ACHN (cell line): ENCODE data around the gene SCARB1.

Experiments
- DNase-seq: peaks from one replicate; pipeline ENCODE4 v3.0.0-alpha.2; 2015
- in situ Hi-C: cut with HindIII; loops from 2 replicates; pipeline ENCODE4 v1.10.0; 2017; ENCODE audit warnings: low sequenced_read_pairs, low pct_ligation_motif_present, low pct_unique_long_range_greater_than_20kb

SCARB1 gene

DNA sequence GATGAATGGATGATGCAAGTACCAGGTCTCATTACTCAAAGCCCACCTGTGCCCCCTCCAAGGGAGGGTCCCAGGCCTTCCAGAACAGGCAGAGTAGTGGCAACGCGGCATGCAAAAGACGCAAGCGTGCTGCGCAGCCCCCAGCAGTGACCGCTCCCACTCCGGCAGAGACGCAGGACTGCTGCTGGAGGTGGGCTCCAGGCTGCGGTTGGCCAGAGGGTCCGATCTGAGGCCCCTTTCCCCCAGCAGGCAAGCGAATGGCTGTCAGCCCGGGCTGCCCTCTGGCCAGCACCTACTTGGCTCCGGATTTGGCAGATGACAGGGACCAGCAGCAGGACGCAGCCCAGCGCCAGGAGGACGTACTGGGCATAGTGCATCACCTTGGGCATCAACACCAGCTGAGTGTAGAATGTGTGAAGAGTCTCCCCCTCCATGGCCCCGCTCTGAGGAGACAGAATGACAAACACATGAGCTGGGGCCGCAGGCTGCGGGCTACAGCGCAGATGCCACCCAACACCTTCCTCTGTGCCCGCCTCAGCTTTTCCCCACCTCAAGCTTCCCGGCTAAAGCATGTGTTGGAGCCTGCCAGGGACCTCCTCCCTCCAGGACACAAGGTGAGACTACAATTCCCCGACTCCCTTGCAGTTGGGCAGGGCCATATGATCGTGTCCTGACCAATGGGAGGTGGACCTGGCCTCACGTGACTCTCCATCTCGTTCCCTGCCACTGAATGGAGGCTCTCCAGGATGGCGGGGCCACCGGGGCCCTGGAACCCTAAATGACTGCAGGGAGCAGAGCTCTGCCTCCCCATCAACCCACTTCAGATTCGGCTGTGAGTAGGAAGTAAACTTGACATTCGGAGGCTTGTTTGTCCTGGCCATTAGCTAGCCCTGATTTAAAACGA is 77.4 kb downstream of the SCARB1 start:
- in situ Hi-C loops: no loop called here
- peak; percentile 98 for DNase-seq

DNA sequence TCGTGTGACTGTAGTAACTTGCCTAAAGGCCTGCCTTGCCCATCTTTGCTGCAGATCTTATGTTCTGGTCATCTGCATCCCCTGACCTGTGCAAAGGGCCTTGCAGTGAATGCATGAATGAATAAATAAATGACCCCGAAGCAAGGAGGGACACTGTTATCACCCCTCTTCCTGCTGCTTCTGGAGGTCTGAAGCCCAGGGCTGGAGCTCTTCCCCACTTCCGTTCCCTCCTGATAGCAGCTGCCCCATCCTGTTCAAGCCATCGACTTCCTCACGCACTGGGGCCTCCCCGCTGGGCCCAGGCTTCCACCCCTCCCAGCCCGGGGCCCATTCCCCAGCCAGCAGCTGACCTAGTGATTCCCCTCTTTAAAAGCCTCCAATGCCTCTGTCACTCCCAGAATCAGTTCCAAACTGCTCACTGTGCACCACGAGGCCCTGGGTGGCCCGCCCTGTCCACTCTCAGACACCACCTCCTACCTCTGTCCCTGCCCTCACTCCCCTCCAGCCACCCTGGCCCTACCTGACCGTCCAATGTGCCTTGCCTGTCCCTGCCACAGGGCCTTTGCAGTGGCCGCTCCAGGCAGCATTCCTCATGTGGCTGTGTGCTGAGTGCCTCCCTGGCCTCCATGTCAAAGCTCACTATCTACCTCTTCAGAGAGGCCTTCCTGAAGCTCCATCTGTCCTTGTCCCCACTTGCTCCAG is 78.6 kb downstream of the SCARB1 start:
- in situ Hi-C loops: no loop called here

DNA sequence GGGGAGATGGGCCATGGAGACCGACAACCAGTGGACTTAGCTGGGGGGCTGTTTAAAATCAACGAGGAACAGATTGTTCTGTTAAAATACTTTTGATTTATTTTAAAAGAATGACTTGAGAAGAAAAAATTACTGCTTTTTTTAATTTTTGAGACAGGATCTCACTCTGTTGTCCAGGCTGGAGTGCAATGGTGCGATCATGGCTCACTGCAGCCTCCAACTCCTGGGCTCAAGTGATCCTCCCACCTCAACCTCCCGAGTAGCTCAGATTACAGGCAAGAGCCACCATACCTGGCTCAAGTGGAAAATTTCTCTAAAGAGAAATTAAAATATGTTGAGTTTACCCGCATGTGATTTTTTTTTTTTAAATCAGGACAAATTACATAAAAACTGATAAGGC is 80.6 kb downstream of the SCARB1 start:
- in situ Hi-C loops: no loop called here
- DNase-seq: no peak

More for the DNA sequence above, 78.6 kb downstream of the SCARB1 start:
- DNase-seq: no peak

DNA sequence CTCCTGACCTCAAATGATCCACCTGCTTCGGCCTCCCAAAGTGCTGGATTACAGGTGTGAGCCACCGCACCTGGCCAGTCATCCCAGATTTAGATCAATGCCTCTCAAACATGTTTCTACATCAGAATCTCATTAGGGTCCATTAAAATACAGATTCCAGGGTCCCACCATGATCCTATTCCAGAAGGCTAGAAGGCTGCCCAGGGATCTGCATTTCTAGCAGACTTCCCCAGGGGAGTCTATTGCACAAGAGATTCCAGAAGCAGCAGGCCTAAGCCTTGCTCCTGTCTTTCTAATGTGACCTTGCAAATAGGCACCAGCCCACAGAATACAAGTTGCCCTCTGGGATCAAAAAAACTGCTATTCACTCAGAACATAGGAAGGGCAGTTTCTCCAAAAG is 81.5 kb downstream of the SCARB1 start:
- in situ Hi-C loops: no loop called here
- DNase-seq: no peak

DNA sequence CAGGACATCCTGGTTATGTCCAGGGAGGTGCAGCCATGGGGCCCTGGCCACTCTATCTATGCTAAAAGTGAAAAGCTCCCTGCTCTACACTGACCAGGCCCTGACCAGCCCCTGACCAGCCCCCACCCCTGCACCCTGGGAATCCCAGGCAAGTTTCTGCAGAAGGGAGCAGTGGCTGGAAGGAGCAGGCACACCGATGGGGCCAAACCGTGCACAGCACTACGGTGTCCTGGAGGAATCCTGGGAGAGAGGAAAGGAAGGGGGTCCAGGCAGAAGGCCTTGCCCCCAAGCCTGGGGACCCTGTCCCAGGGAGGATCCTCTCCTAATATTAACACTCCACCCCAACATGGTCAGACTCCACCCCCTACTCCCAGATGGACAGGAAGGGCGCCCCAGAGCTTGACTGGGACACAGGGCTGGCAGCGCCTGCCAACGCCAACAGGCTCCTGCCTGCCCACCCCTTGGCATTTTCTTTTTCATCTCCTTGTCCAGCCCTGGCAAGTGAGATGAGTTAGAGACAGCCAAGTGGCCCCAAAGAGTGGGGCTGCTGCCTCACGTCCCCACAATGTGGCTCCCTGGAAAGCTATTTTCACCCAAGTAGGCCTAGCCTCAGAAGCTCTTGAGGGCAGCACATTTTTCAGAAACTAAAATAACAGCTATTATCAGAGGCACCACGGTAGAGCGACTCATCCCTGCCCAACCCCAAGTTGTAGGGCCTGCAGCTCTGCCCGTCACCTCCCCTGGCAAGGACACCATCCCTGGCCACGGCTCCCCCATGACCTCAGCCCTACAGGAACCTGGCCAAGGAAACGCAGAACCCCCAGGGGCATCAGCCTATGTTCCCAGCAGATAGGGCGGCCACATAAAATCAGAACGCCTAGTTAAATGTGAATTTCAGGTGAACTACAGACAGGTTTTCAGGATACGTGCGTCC is 82.6 kb downstream of the SCARB1 start:
- DNase-seq: no peak
- in situ Hi-C loops: no loop called here

DNA sequence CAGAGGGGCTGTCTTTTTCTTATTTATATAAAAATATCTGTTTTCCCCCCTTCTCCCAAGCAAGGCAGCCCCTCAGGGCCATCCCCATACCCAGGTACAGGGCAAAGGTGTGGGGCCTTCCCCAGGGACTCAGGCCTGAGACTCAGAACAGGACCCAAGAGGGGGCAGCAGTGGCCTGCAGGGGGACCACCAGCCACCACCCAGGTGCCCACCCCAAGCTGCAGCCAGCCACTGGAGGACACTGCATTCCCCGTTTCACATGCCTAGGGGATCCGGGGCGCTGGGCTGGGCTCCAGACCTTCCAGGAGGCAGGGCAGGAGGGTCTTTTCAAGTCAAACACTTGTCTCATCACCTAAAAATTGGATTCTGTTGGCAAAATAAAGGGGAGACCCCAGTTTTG is 83.3 kb downstream of the SCARB1 start:
- no peak for DNase-seq
- in situ Hi-C loops: no loop called here

DNA sequence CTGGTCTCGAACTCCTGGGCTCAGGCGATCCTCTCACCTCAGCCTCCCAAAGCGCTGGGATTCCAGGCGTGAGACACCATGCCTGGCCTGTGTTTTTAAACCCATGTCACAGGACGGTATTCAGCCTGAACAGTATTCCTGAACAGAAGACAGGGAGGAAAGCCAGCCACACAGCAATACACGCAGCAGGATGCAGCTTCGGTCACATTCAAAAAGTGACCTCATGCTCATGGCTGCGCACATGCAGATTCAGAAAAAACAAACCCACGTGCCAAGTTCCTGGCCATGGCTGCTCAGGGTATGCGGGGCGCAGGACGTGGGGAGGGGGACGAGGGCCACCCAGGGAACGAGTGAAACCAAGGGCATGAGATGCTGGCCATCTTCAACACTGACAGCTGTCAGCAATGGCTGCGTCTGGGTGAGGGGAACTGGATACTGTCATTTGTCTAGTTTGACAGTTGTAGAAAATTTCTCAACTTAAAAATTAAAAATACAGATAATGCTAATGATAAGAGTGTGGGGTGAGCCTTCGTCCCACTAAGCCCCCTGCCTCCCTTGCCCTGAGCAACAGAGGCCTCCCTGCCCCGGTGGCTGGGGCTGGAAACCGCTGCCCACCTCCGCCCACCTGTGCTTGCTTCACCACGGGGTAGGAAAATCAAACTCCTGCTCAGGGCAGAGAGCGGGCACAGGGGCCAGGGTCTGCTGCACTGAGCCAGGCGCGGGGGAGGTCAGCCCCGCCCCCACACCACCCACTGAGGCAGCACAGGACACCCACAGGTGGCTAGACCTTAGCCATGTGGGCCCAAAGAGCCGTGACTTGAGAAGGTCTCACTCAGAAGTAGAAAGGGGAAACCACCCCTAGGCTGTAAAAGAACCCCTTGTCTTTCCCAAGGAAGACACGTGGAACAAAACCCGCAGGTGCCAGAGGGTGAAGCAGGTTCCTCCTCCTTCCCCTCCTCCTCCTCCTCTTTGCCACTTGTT is 84.2 kb downstream of the SCARB1 start:
- DNase-seq: no peak
- in situ Hi-C loops: no loop called here

DNA sequence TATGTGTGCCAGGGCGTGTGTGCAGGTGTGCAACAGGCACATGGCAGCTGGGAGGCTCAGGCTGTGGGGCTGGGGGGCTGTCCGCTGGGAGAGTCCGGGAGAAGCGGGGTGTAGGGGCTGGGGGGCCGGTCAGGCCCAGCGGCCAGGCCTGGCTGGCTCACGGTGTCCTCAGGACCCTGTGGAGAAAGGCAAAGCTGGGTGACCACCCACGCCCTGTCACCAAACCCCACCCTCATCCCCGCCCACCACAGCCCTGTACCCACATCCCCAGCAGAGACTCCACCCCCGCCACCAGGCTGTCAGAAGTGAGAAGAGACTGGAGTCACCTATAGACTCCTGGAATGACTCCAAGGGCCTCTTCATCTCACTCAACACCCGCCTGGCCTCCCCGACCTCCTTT is 85.3 kb downstream of the SCARB1 start:
- DNase-seq: no peak

DNA sequence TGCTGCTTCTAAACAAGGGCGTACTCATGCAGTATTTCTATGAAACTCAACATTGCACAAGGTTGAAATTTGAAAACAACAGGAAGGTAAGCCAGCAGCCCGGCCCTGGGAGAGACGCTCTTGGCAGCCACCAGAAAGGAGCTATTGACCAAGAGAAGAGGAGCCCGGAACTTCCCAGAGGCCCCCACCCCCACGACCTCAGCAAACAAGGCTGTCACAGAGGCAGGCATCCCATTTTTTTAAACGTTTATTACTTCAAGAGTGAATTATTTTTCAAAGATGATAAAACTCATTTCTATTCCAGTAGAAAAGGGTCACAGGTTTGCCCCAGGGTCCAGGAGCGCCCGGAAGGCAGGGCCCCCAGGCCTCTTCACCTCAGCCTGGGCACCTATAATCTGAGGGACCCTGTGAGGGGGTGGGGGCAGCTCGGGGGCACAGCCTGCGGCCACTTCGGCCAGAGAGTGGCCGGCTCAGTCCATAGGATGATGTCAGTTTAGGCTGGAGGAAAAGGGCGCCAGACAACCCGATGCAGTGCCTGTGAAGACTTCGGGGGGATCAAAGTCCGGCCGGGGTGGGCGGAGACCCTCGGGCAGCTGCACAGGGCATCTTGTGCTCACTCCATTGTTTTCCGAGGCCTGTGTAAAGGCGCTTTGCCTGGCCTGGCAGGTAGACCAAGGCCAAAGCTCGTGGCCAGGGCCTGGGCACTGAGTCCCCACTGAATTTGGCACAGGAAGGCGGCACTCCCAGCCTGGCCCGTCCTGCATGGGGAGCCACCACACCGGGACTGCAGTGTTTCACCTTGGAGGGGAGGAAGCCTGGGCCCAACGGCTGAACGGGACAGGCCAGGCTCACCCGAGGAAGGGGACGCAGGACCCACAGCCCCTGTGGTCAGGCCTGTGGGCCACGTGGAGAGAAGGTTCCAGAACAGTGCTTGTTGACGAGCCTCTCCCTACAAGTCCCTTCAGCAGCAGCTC is 86.0 kb downstream of the SCARB1 start:
- DNase-seq: no peak
- in situ Hi-C loops: no loop called here

More for the DNA sequence above, 85.3 kb downstream of the SCARB1 start:
- in situ Hi-C loops: no loop called here

DNA sequence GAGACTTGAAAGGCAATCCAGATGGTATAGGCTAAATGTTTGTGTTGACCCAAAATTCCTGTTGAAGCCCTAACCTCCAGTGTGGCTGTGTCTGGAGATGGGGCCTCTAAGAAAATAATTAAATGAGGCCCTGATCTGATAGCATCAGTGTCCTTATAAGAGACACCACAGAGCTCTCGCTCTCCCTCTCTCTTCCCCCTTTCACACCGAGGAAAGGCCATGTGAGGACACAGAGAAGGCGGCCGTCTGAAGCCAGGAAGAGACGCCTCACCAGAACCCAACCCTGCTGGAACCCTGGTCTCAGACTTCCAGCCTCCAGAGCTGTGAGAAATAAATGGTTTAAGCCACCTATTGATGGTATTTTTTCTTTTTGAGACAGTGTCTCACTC is 87.5 kb downstream of the SCARB1 start:
- in situ Hi-C loops: no loop called here
- no peak for DNase-seq

DNA sequence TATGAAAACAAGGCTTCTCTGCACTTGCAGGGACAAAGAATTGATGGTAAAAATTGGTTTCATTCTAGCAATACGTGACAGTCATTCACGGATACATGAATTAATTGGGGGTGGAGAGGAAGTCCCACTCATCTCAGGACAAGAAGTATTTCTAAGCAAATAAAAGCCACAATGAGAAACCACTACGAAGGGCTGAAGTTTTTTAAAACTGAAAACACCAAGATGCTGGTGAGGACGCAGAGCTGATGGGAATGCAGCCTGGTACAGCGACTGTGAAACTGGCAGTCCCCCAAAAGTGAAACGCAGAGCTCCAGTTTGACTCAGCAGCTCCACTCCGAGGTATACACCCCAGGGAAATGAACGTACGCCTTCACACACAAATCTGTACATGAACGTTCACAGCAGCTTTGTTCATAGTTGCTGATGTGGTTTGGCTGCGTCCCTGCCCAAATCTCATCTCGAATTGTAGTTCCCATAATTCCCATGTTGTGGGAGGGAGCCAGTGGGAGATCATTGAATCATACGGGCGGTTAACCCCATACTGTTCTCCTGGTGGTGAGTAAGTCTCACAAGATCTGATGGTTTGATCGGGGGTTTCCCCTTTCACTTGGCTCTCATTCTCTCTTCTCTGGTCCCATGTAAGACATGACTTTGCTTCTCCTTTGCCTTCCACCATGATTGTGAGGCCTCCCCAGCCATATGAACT is 89.0 kb downstream of the SCARB1 start:
- in situ Hi-C loops: no loop called here
- peak; percentile 85 for DNase-seq

DNA sequence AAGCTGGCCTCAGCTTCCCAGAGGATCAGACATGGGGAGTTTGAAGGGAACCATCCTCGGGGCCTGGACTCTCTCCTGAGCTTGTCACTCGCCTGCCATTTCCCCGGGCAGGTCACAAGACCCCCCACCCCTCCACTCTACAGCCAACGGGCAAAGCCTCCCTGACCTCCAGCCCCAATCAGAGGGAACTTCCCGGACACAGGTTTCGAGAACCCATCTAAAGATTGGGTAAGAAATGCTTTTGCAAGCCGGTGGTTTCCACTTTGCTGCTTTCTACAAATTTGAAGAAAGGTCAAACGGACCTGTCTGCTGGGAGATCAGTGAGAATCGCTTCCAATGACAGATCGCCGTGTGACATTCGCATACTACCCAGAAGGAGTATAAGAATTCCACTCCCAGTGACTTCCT is 89.6 kb downstream of the SCARB1 start:
- DNase-seq: no peak
- in situ Hi-C loops: no loop called here

DNA sequence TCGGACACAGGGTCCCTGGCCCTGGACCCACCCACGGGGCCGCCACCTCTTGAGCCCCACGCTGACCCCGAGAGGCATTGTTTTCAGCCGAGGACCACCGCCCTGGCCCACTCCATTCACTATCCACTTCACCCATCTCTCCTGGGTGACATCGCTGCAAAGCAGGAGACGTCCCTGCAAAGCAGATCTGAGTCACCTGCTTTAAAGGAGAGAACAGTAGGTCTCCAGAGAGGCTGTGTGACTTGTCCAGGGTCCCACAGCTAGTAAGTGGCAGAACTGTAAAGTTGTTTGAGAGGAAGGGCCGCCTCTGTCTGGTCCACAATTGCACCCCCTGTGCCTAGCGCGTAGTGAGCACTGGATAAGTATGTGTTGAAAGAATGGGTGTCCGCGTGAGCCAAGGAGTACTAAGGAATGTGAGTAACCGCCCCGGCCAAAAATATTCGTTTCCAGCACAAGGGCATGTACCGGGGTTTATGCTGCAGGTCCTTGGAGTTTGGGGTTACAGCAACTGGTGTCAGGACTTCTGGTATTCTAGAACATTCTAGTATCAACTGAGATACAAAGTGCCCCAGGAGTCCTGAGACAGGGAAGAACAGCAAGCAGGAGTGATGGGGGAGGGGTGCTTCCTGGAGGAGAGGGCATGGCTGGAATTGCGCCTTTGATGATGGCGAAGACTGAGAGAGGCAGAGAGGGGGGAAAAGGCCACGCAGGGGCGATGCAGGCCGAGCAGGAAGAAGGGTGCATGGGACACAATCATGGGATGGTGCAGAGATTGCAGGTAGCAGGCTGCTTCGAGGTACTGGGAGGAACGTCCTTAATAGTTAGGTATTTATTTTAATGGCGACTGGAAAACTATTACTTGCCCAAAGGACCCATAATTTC is 91.1 kb downstream of the SCARB1 start:
- DNase-seq: no peak
- in situ Hi-C loops: no loop called here

DNA sequence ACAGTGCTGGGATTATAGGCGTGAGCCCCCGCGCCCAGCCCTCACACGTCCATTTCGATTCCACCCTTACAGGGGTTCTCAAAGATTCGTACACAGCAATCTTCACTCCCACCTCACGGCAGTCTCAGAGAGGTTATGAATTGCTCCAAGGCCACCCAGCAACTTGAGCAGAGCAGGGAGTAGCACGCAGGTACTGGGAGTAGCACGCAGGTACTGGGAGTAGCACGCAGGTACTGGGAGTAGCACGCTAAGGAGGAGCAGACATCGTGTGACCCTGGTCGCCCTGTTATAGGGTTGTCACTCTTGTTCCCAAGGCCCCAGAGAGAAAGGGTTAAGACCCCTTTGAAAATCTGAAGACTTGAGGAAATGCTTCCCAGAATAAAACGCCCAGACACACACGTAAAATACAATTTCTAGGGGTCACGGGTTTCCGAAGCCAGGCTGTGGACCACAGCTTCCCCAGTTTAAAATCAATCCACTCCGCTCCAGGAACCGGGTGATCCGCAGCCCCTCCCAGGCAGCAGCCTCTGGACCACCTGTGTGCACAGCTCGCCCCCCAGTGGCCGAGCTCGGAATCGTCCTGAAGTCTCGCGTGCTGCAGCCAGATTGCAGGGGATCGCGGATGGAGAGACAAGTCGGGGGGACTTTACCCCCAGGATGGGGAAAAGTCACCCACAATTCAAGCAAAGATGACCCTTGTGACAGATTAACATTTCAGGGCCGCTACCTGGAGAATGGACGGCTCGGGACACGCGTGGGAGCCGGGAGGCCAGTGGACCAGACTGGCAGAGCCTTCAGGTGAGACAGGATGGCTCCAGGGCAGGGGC is 92.0 kb downstream of the SCARB1 start:
- in situ Hi-C loops: no loop called here
- DNase-seq: peak; percentile 84

DNA sequence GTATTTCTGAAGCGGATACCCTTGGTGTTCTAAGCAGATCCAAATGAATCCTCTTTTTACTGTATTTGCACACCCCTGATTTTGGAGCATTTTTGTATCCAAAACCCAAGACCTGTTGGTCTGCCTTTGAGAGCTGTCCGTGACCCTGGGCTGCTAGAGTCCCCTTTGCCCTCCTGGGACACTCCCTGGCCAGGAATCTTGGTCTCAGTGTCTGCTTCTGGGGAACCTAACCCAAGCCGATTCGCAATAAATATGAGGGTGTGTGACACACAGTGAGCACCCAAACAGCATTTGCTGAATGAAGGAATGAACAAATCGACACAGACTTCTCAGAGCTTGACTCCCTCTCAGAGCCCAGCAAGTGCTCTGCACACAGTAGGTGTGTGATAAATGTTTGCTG is 92.9 kb downstream of the SCARB1 start:
- DNase-seq: no peak
- in situ Hi-C loops: no loop called here
